Activated T-cell treated with anti-CD3 and anti-CD28 coated beads for 48 hours (primary cell): Measurements from ENCODE around the gene C1QTNF9.
"Not testable (repeated sequence)": the region's sequence is repeated elsewhere in the genome, so short reads cannot be mapped to it uniquely, and the experiment has no call there.

ENCODE experiments used
- DNase-seq: peaks from one replicate; pipeline ENCODE4 v3.0.0-alpha.2; 2020; ENCODE audit warnings: low read depth

Gene C1QTNF9

DNA sequence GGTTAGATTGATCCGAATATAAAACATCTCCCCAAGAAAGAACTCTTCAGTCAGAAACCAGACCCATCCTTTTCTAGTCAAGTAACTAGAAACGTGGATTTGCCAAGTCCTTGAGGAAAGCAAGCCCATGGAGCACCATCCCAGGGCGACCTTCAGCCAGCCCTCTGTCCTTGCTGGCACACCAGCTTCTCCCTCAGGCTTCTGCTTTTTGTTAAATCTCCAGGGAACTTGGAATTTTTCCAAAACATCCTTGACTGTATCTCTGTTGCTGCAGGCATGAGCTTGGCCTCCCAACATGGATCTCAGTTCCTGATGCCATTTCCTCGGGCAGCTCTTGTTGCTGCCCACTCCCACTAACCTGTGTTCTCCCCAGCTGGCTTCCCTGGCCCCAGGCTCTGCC lies 27.1 kb upstream of the C1QTNF9 start:
- no peak for DNase-seq

DNA sequence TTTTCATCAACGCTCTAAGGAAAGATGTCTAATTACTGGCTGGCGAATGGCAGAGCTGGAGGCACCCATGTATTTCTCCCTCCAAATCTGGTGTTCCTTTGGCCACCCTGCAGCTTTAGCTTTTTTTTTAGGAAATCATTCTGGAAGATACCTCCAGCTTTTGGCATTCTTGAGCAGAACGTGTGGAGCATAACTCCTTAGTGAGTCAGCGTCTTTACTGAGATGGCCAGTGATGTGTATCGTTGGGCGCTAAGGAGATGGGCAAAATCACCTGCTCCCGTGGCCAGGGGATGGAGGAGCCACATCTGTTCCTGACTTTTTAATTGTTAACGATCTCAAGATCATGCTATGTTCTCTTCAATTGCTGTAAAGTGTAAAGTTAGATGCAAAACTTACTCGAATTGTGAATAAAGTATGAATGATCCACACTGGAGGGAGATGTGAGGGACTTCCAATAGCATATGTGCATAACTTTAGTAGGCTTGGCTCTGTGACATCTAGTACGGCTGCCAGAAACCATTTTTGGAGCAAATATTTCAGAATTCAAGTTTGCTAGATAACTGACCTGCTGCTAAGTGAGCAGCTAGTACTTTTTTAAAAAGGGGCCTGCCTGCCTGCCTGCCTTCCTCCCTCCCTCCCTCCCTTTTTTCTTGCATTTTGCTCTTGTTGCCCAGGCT lies 24.4 kb upstream of the C1QTNF9 start:
- DNase-seq = no peak

DNA sequence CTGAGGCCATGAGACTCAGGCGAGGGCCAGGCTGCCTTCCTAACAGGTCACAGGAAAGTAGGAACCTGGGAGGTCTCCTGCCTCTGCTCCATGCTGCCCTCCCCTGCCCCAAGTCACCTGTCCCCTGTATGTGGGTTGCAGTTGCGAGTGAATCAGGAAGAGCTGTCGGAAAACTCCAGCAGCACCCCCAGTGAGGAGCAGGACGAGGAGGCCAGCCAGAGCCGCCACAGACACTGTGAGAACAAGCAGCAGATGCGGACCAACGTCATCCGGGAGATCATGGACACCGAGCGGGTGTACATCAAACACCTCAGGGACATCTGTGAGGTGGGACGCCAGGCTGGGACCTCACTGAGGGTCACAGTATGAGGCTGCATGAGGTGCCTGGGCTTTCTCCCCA lies 22.8 kb upstream of the C1QTNF9 start:
- DNase-seq = no peak

DNA sequence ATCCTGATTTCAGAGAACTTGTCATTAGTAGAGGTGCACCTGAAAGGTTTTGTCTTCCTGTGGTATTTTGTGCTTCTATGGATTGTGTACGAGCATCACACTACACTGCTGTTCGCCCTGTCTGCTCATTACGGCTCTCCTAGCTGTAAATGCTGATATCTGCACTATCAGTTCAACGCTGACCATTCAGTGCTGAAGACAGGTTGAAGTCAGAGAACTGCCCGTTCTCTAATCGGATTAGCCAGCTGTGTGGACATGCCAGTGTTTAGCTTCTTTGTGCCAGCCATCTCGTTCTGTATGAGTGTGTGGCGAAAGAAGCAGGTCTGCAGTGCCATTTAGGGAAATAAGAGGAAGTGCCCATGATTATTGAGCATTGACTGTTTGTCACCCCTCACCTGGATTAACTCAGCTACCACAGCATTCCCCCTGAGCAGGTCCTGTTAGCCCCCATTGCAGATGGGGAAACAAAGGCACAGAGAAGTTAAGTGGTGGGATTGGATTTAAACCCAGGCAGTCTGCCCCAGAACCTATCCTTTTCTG lies 21.6 kb upstream of the C1QTNF9 start:
- DNase-seq = no peak

DNA sequence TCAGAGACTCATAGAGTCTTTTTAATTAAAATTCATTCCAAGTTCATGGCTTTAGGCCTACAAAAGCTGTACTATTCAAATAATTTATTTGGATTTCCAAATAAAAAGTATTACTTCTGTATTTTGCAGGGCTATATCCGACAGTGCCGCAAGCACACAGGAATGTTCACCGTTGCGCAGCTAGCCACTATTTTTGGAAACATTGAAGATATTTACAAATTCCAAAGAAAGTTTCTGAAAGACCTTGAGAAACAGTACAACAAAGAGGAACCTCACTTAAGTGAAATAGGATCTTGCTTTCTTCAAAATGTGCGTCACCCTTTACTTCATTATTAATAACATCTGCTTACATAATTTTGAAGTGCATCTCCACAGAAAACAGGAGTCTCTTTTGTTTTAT lies 20.5 kb upstream of the C1QTNF9 start:
- DNase-seq = no peak

DNA sequence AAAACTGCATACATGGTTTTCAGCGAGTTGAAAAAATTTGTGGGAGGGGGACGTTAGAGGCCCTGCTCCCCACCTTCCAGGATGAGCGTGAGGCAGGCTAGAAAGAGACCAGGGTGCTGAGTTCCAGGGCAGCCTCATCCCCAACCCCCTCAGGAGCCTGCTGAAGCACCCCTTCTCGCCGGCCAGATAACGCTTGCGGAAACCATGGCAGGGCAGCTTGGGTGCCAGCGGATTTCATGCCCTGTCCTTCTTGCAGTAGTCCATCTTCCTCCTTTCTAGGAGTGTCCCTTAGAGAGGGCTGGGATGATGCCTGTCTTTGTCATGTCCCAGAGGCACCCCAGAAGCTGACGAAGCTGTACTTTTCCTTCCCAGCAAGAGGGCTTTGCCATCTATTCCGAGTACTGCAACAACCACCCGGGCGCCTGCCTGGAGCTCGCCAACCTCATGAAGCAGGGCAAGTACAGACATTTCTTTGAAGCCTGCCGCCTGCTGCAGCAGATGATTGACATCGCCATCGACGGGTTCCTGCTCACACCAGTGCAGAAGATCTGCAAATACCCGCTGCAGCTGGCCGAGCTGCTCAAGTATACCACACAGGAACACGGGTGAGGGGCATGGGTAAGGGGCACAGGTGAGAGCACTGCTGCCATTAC lies 19.0 kb upstream of the C1QTNF9 start:
- DNase-seq = no peak

DNA sequence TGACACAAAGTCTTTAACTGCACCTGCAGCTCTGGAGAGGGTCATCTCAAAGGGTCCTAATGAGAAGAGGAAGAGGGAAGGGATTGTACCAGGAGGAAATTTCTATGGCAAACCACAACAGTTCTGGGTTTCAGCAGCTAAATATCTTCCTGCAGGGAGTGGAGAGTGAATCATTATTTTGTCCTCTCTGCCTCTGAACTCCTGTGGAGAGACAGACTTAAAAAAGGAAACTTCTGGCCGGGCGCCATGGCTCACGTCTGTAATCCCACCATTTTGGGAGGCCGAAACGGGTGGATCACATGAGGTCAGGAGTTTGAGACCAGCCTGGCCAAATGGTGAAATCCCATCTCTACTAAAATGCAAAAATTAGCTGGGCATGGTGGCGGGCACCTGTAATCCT lies 16.9 kb upstream of the C1QTNF9 start:
- DNase-seq = no peak

DNA sequence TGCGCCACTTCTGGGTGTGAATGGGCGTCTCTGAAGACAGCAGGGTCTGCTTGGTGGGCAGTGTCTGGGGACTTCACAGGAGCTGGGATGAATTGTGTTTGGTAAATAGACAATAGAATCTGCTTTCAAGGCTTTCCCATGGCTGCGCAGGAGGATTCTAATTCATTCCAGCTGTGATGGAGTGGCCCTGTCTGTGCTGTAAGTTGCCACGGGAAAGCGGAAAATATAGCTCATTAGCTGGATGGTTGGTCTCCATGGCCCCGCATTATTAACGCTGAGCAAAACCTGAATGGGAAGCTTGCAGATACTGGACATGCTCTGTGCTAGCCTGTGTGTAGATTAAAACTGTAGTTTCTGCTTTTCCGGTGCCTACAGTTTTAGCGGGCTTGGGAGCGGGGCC lies 15.6 kb upstream of the C1QTNF9 start:
- DNase-seq = no peak

DNA sequence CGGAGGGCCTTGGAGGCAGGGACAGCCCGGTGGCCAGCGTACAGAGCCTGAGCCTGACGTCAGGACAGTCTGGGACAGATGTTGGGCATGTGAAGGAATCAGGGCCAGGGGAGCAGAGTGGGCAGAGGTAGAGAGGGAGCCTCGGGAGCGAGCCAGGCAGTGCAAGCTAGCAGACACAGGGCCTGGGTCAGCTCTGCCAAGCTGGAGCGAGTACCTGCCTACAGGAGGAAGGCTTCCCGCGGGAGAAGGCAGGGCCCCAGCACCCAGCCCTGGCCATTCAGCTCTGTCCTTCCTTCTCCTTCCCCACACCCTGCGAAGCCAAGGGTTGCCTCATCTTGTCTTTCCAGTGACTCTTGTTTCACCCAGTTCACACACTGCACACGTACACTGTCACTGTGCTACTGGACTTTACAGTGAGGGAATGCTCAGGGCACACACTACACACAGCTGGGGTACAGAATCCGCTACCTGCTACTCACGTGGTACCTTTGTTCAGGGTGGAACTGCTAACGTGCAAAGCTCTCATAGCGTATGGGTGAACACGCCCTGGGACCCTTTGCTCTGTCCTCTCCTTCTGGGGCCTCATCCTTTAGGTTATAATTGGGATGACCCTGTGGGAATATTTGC lies 9.8 kb upstream of the C1QTNF9 start:
- DNase-seq = no peak

DNA sequence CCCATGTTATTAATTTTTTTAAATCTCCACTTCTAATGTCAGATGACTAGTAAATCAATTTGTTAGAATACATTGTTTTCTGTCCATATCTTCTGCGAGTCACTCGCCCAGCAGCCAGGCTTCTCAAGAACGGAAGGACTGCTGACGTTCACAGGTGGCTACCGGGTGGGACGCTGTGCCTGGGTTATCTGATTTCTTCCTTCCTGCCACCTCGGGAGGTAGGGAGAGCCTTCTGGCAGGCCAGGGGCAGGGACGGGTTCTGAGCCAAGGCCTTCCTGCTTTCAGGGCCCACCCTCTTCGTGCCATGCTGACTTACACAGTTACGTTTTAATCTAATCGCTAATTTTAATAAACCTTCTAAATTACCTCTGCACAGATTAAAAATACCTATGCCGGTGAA lies 7.9 kb upstream of the C1QTNF9 start:
- no peak for DNase-seq

DNA sequence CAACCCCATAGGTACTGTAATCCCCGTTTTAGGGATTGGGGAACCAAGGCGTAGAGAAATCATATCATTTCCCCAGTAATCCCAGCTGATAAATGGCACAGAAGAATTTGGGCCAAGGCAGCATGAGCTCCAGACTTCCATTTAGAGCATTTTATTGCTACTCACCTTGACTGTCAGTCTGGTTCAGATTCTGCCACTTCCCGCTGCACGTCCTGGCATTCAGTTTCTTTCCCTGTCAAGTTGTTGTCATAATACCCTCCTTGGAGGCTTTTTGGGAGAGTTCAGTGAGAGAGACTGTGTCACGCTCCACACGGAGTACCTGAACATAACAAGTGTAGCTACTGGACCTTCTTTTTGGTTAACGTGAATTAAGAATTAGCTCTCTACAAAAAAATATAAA lies 7.5 kb upstream of the C1QTNF9 start:
- DNase-seq = no peak

DNA sequence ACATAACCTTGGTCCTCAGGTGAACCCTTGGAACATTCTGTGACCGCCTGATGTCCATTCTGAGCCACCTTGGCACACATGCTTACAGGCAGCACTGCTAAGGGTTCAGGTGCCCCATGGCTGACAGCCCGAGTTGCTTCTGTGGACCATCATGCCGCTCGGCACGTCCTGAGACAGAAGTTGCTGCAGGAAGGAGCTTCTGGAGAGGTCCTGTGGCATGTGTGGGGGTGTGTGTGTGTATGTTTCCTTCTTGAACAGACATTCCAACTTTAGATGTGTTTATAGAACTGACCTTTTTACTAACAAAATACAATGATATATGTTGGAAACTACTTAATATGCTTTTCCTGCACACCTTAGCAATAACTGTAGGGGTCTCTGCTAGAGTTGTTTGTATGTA lies 4.8 kb upstream of the C1QTNF9 start:
- no peak for DNase-seq

DNA sequence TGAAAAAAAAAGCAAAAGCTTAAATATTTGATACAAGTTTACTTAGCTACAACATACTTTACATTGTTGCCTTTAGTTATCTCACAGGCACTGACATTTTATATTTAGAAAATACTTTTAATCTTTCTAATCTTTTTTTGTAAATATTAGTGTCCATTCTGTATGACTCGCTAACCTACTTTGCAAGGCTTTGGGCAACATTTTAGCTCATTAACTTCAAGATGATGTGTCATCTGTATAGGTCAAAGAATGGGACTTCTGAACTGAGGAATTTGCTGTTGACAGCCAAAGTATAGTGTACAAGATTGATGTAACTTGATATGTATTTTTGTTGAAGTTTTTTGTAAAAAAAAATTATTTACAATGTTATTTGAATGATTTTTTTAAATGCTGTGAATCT lies 2.7 kb upstream of the C1QTNF9 start:
- no peak for DNase-seq

DNA sequence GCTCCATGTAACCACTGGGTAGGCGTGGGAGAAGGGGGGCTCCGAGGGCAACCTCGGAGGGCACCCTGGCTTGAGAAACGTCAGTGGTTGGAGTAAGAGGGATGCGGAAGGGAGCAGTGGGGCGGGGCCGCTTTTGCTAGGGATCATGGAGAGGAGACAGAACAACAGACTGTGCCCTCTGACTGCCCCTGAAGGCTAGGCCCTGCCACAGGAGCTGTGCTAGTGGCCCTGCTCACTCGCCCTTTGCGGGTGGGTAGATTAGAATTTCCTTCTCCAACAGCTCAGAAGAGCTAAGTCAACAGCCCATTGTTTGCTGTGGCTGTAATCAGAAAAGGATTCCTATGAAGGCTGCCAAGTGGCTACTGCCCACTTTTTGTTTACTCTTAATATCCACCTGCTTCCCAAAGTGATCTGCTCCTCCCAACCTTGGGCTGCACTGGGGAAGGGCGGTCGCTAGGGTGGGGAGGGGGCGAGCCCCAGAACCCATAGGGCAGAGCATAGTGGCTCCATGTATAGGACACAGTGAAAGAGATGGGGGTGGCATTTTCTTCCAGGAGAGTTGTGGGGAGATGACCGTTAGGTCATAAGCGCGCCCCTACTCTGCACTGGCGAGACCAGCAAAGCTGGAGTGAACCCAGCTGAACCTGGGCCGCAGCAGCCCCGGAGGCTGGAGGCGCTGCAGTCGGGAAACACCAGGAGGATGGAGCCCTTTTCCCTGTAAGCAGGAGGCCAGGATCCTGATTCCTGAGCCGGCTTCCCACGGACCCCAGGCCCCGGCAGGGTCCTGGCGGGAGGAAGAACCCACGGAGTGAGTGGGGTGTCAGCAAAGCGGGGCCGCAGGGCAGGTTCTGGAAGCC lies 1.9 kb upstream of the C1QTNF9 start:
- DNase-seq = no peak

DNA sequence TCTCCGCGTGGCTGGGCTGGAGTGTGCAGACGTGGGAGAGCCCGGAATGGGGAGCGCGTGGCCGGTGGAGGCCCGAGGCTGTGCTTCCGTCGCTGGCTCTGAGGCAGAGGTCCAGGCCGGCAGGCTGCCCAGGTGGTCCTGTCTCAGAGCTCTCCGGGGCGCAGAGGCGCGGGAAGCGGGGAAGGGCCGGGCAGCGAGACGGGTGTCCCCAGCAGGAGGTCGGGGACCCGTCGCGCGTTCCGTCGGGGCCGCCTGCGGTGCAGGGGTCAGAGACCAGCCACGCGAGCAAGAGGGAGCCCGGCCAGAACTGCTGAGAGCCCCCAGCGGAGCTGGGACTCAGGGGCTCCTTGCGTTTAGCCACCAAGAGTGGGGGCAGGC lies 1.3 kb upstream of the C1QTNF9 start:
- no peak for DNase-seq

DNA sequence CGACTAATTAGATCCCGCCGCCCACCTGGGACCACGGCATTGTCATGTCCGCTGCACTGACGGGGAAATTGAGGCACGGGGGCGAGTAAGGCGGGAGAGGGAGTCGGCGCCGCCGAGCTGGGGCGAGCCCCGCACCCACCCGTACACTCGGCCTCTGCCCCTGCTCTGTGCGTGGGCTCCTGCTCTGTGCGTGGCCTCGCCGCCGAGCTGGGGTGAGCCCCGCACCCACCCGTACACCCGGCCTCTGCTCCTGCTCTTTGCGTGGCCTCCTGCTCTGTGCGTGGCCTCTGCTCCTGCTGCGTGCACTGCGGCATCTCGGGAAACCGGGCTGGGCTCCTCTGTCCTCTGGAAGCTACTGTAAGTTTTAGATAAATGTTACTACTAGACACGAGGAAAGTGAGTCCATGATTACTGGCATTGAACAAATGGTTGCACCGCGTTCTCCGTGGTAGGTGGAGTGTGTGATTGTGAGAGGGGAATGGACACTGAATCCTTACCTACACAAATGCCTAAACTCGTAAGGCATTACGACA lies 826 bp upstream of the C1QTNF9 start:
- DNase-seq = no peak

DNA sequence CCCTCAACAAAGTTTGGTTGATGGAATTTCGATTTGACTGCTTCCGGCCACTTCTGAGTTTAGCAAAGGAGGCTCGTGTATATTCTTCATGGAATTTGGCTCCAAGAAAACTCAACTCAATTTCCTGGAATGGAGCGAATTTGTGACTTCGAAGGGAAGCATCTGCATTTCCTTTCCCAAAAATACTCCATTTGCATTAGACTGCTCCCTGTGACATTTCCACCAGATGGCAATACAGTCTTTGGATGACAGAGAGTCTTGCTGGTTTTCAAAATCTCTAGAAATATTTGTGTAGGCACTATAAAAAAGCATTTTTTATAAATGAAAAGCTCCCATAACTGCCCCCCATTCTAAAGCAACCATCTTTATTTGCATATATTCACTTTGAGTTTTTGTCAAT lies 4.1 kb downstream of the C1QTNF9 start:
- no peak for DNase-seq

DNA sequence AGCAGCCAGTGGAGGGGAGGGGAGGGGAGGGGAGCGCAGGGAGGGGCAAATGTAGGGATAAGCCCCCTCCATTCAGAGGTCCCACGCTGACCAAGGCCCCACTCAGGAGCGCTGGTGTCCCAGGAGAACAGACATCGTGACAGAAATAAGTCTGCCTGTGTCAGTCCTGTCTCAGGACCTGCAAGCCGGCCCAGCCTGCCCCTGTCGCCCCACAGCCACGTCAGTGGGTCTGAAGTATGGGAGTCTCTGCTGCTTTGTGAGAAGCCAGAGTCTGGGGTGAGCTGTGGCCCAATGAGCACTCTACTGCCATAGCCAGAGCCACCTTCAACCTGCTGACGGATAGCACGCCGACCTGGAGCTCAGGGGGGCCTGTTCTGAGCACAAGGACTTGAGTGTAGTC lies 8.5 kb downstream of the C1QTNF9 start:
- DNase-seq = not testable (repeated sequence)

DNA sequence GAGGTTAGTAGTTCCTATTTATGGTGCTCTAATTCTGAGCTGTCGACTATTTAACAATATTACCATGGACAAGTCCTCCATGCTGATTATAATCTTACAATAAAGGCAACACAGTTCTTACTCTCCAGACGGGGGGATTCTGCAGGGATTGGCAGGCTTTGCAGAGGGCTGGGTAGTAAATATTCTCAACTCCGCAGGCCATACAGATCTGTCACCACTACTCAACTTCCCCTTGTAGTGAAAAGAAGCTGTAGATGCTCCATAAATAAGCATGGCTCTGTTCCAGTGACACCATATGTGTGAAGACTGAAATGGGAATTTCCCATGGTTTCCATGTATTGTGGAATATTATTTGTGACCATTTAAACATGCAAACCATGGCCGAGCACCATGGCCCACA lies 9.5 kb downstream of the C1QTNF9 start:
- DNase-seq = not testable (repeated sequence)

DNA sequence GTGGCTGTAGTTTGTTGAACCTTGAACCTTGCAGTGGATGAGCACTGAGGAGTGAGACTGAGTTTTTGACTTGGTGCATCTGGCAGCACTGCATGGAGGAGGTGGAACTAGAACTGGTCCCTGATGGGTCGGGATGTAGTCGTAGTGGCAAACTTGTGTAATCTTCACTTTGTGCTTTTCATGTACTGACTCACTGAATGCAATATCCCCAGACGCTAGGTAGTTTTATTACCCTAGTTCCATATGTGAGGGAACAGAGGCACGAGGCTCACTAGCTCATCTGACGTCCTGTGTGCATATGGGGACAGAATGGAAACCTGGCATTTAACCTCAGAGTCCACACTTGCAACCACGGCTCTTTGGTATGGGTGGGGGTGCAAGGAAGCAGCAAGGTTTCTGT lies 10.3 kb downstream of the C1QTNF9 start:
- DNase-seq = not testable (repeated sequence)

DNA sequence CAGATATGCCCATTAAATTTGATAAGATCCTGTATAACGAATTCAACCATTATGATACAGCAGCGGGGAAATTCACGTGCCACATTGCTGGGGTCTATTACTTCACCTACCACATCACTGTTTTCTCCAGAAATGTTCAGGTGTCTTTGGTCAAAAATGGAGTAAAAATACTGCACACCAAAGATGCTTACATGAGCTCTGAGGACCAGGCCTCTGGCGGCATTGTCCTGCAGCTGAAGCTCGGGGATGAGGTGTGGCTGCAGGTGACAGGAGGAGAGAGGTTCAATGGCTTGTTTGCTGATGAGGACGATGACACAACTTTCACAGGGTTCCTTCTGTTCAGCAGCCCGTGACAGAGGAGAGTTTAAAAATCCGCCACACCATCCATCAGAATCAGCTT lies 12.0 kb downstream of the C1QTNF9 start:
- not testable (repeated sequence) for DNase-seq

DNA sequence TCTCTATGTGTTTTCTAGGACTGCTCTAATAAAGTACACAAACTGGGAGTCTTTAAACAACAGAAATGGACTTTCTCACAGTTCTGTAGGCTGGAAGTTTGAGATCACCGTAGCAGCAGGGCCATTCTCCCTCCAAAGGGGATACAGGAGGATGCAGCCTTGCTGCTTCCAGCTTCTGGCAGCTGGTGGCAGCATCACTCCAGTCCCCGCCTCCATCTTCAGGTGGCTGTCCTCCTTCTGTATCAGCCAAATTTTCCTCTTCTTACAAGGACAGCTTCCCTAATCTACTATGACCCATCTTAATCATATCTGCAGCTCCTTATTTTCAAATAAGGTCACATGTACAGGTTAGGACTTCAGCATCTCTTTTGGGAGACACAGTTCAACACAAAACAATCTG lies 13.1 kb downstream of the C1QTNF9 start:
- not testable (repeated sequence) for DNase-seq
